Measurements from ENCODE around the gene TBC1D14.

- TF ChIP-seq SMC3 (IDR thresholded peaks at IDR 0.05; ENCODE audit: low read depth, low read length): no peak
- TF ChIP-seq REST (IDR thresholded peaks at IDR 0.05; ENCODE audit: low read depth, low read length): no peak
- no peak for TF ChIP-seq CTCF (IDR thresholded peaks at IDR 0.05)
- no peak for TF ChIP-seq MAX (IDR thresholded peaks at IDR 0.05; ENCODE audit: low read depth)
- TF ChIP-seq ZBTB33 (IDR thresholded peaks at IDR 0.05; ENCODE audit: borderline replicate concordance, low read depth): no peak
- no peak for TF ChIP-seq POLR2AphosphoS5 (IDR thresholded peaks at IDR 0.05; ENCODE audit: low read depth, low read length)
- no peak for TF ChIP-seq TAF1 (IDR thresholded peaks at IDR 0.05; ENCODE audit: borderline replicate concordance, low read depth, low read length)
- TF ChIP-seq EZH2phosphoT487 (IDR thresholded peaks at IDR 0.05; ENCODE audit: borderline replicate concordance, low read depth): no peak
- no peak for TF ChIP-seq FOXM1 (IDR thresholded peaks at IDR 0.05; ENCODE audit: low read depth)
- TF ChIP-seq EP300 (IDR thresholded peaks at IDR 0.05; ENCODE audit: borderline replicate concordance in 1 of 2, low read depth in 1 of 2, low read length in 1 of 2): no peak
Observed at GRCh38 chr4:6957994-6958393, 48.4 kb downstream of the TBC1D14 start.
